Endothelial cell (in vitro differentiated cells): ENCODE measurements around the gene RNF167. TPM values are rescaled to one million over a fixed set of nuclear protein-coding genes. Genes with fewer than 3 reads are reported as not detected.

Source experiments
- DNase-seq: peaks from one replicate; pipeline ENCODE4 v3.0.0; 2021; ENCODE audit warnings: low spot score
- H3K27ac Mint-ChIP-seq: one replicate; pipeline ENCODE4 v1.8.0; 2021; ENCODE audit warnings: mixed read lengths, inconsistent platforms; ENCODE audit not compliant: unreplicated experiment
- H3K27me3 Mint-ChIP-seq: one replicate; pipeline ENCODE4 v1.8.0; 2021; ENCODE audit warnings: mild to moderate bottlenecking, moderate library complexity, mixed read lengths, inconsistent platforms; ENCODE audit not compliant: unreplicated experiment
- H3K36me3 Mint-ChIP-seq: one replicate; pipeline ENCODE4 v1.8.0; 2021; ENCODE audit warnings: mild to moderate bottlenecking, low read depth, mixed read lengths, inconsistent platforms; ENCODE audit not compliant: unreplicated experiment
- H3K4me1 Mint-ChIP-seq: one replicate; pipeline ENCODE4 v1.8.0; 2021; ENCODE audit warnings: mild to moderate bottlenecking, mixed read lengths, inconsistent platforms; ENCODE audit not compliant: unreplicated experiment
- H3K4me3 Mint-ChIP-seq: one replicate; pipeline ENCODE4 v1.8.0; 2021; ENCODE audit warnings: mild to moderate bottlenecking, mixed read lengths, inconsistent platforms; ENCODE audit not compliant: unreplicated experiment
- H3K9me3 Mint-ChIP-seq: one replicate; pipeline ENCODE4 v1.8.0; 2021; ENCODE audit warnings: mixed read lengths, inconsistent platforms; ENCODE audit not compliant: unreplicated experiment
- CTCF ChIP-seq: fragments of 200-600 bp; sonication (generic); IDR thresholded peaks from one replicate; pipeline ENCODE4 v1.5.0; 2021; ENCODE audit warnings: antibody characterized with exemption; ENCODE audit not compliant: unreplicated experiment
- total RNA-seq: library from RNA; stranded (reverse); fragmentation: NEBNext Ultra II Directional; extraction: Animal tissue kit (Norgen Biotek cat#: 25700); gene quantifications from one replicate; pipeline ENCODE4 v1.2.1, GENCODE V29; 2021; ENCODE audit not compliant: unreplicated experiment

RNF167 gene
- total RNA-seq, 1 donor from 2014 or later, result 92.3 TPM

- peak within 1 kb of the TSS; percentile 87 for H3K4me3 Mint-ChIP-seq
- peaks cover 10% of the 10 kb centered on the region for H3K4me1 Mint-ChIP-seq
- peaks cover 26% of the 10 kb centered on the region for H3K27me3 Mint-ChIP-seq
- peak; percentile 73 for DNase-seq
- H3K36me3 Mint-ChIP-seq, result peaks cover 25% of the 10 kb centered on the region
- no peaks in the 10 kb centered on the region for H3K9me3 Mint-ChIP-seq
- peak within 1 kb of the TSS; percentile 64 for H3K27ac Mint-ChIP-seq
- TF ChIP-seq CTCF, result no peak
These were observed 40.5 kb upstream of the RNF167 start, which contains the start of gene C17orf107 for GRCh38 chr17:4899341-4900230. Gene C17orf107, plus strand, starts transcription at chr17:4899536. Its CDS starts 227 bp downstream, at chr17:4899763.

- Mint-ChIP-seq H3K9me3 (no peaks in the 10 kb centered on the region), H3K27me3 (peaks cover 22% of the 10 kb centered on the region), H3K36me3 (peaks cover 18% of the 10 kb centered on the region), H3K27ac (no peak overlapping the region), H3K4me1 (peaks cover 10% of the 10 kb centered on the region), H3K4me3 (peak overlapping the region; percentile 63)
- no peak for TF ChIP-seq CTCF
- peak; percentile 22 for DNase-seq
These were observed 39.6 kb upstream of the RNF167 start for GRCh38 chr17:4900231-4901107.

DNA sequence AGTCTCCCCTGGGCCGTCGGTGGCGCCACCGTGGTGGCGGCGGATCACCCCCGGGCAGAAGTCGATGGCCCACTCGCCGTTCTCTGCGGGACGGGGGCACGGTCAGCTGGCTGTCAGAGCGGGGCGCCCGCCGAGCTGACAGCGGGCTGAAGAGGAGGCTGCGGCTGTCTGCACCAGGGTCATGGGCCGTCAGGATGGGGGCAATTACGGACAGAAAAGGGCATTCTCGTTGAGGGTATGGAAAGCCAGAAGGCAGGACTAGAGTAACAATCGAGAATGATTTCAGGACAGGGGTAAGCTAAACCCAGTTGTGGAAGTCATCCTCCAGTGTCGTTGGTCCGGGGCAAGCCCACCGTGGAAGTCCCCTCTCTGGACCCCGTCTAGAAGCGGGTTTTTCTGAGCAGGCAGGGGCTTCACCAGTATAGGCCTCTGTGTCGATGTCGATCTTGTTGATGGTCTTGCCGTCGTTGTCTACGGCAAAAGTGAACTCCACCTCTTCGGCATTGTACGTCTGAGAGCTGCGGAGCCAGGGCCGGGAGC lies 38.9 kb upstream of the RNF167 start:
- Mint-ChIP-seq H3K4me1 (peaks cover 10% of the 10 kb centered on the region), H3K4me3 (no peak overlapping the region), H3K9me3 (no peaks in the 10 kb centered on the region), H3K27ac (no peak overlapping the region), H3K27me3 (peaks cover 19% of the 10 kb centered on the region), H3K36me3 (peaks cover 12% of the 10 kb centered on the region)
- no peak for TF ChIP-seq CTCF
- no peak for DNase-seq

DNA sequence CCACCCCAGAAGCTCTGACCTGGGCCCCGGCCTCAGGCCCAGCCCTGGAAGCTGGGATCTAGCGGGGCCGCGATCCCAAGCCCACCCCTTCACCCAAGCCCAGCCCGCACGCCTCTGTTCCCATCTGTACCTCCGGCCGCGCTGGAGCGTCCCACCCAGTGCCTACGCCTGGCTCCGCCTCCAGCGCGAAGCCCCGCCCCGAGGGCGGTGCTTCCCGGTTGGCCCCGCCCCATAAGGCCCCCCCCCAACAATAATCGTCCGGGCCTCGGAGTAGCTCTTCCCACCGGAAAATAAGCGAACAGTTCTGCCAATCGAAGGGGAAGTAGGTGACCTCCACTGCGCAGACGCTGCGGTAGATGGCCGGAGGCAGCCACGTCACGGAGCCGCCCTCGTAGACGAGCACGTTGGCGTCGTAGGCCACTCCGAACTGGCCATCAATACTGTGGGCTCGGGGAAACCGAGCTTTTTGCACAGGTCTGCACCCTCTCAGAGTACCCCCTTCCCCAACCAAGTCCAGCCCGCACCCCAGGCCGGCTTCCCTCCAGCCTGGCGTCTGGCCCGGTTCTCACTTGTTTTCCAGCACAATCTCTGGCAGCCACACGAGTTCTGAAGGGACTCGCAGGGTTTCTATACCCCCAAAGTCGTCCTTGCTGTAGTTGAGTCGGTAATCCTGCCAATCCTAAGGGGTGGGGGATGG lies 38.3 kb upstream of the RNF167 start:
- Mint-ChIP-seq H3K9me3 (no peaks in the 10 kb centered on the region), H3K36me3 (peaks cover 11% of the 10 kb centered on the region), H3K27me3 (peaks cover 20% of the 10 kb centered on the region), H3K4me3 (no peak overlapping the region), H3K4me1 (peaks cover 10% of the 10 kb centered on the region), H3K27ac (no peak overlapping the region)
- no peak for DNase-seq
- no peak for TF ChIP-seq CTCF
